PC-9 (cell line): ENCODE data around the gene AKR1E2. TPM values are rescaled to one million over a fixed set of nuclear protein-coding genes. Genes with fewer than 3 reads are reported as not detected.

ENCODE experiments used
- BruUV-seq: library from RNA; stranded (reverse); fragments of 400-500 nt; replicated peaks from 2 replicates; lab custom pipeline; 2021; lab: Mats Ljungman, UMichigan
- CTCF ChIA-PET: fragments of 300-600 bp; sonication (Branson Sonifier 250); formaldehyde crosslinking; loops from one replicate; lab custom pipeline; 2022; ENCODE audit warnings: antibody characterized with exemption; lab: Charles Lee
- POLR2A ChIA-PET: fragments of 300-600 bp; sonication (Branson Sonifier 250); formaldehyde crosslinking; loops from one replicate; lab custom pipeline; 2022; ENCODE audit warnings: antibody characterized with exemption; ENCODE audit not compliant: unreplicated experiment; lab: Charles Lee
- DNase-seq, 2 experiments: peaks; one replicate each; pipeline versions ENCODE4 v3.0.0 to v3.0.0-alpha.2; 2015 to 2022; ENCODE audit warnings: mixed read lengths in 1 of 2
- H2AFZ ChIP-seq: fragments of 200-600 bp; sonication (generic); 2 replicates; pipeline ENCODE4 v1.8.1; 2017; ENCODE audit warnings: antibody characterized with exemption
- H3F3A ChIP-seq: fragments of 200-600 bp; sonication (generic); 2 replicates; pipeline ENCODE4 v1.8.1; 2017; ENCODE audit warnings: antibody characterized with exemption, mild to moderate bottlenecking, low read depth; ENCODE audit not compliant: insufficient read depth
- H3K27ac ChIP-seq: fragments of 200-600 bp; sonication (generic); 2 replicates; pipeline ENCODE4 v1.6.1; 2016; ENCODE audit warnings: mixed run types
- H3K27me3 ChIP-seq: fragments of 200-600 bp; sonication (generic); 2 replicates; pipeline ENCODE4 v1.6.1; 2016; ENCODE audit warnings: low read depth, mixed run types; ENCODE audit not compliant: insufficient read depth
- H3K36me3 ChIP-seq: fragments of 200-600 bp; sonication (generic); 2 replicates; pipeline ENCODE4 v1.6.1; 2016; ENCODE audit warnings: low read depth, mixed run types
- H3K4me1 ChIP-seq: fragments of 200-600 bp; sonication (generic); replicated peaks from 2 replicates; pipeline ENCODE4 v1.6.1; 2016; ENCODE audit warnings: mixed run types; ENCODE audit not compliant: insufficient read depth
- H3K4me2 ChIP-seq: fragments of 200-600 bp; sonication (generic); 2 replicates; pipeline ENCODE4 v1.6.1; 2017; ENCODE audit warnings: mixed run types
- H3K4me3 ChIP-seq: fragments of 200-600 bp; sonication (generic); 2 replicates; pipeline ENCODE4 v1.6.1; 2016; ENCODE audit warnings: mixed run types
- H3K79me2 ChIP-seq: fragments of 200-600 bp; sonication (generic); 2 replicates; pipeline ENCODE4 v1.6.1; 2017; ENCODE audit warnings: low read depth, mixed run types
- H3K9me2 ChIP-seq: fragments of 200-600 bp; sonication (generic); 2 replicates; pipeline ENCODE4 v1.8.1; 2017; ENCODE audit warnings: mild to moderate bottlenecking; ENCODE audit not compliant: insufficient read depth
- H3K9me3 ChIP-seq: fragments of 200-600 bp; sonication (generic); 2 replicates; pipeline ENCODE4 v1.8.1; 2016; ENCODE audit warnings: low read depth; ENCODE audit not compliant: insufficient read depth
- H4K20me1 ChIP-seq: fragments of 200-600 bp; sonication (generic); 2 replicates; pipeline ENCODE4 v1.8.1; 2017; ENCODE audit not compliant: insufficient read depth
- EZH2 ChIP-seq: fragments of 200-600 bp; sonication (generic); IDR thresholded peaks from 2 replicates; pipeline ENCODE4 v1.8.0; 2017; ENCODE audit warnings: antibody characterized with exemption, low read depth
- intact Hi-C: fragments of 100-400 bp; cut with micrococcal nuclease; formaldehyde crosslinking; loops from one replicate; pipeline ENCODE4 v1.10.0; 2022; ENCODE audit not compliant: unreplicated experiment
- total RNA-seq: library from RNA; stranded (reverse); gene quantifications from 2 replicates; pipeline ENCODE4 v1.2.3, GENCODE V29; 2021
- TF ChIP-seq, protein P1 (sequence below): fragments of 200-600 bp; sonication (generic); conservative IDR thresholded peaks from 2 replicates; pipeline ENCODE4 v1.6.1; 2017; ENCODE audit warnings: mixed run types, antibody characterized with exemption, mild to moderate bottlenecking, moderate library complexity

Gene AKR1E2
- total RNA-seq, 1 experiment from 2014 or later = 1.9 TPM

DNA sequence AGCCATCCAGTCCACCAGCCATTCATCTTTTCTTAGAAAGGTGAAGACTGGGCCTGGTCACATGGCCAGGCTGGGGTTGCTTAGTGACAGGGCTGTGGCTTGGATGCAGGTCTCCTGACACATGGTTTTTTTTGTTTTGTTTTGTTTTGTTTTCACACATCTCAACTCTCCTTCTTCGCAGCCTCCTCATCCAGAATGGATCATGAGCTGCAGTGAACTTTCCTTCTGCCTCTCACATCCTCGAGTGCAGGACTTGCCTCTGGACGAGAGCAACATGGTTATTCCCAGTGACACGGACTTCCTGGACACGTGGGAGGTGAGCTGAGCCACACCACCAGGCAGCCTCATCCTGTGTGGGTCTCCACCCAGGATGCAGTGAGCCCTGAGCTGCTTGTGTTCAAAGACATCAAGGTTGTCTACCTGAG is 9.5 kb downstream of the AKR1E2 start:
- Histone ChIP-seq H3K4me3 (no peak overlapping the region), H4K20me1 (no peaks in the 10 kb centered on the region), H3K9me3 (no peaks in the 10 kb centered on the region), H3K9me2 (no peaks in the 10 kb centered on the region), H3K4me1 (no peaks in the 10 kb centered on the region), H2AFZ (no peak overlapping the region), H3F3A (no peaks in the 10 kb centered on the region), H3K27me3 (no peaks in the 10 kb centered on the region), H3K4me2 (no peak overlapping the region), H3K27ac (no peak overlapping the region), H3K79me2 (no peaks in the 10 kb centered on the region), H3K36me3 (no peaks in the 10 kb centered on the region)
- CTCF ChIA-PET = interaction anchor here (0.7 kb wide), 1 partner anchor 110 kb away, joined by 3 read pairs; no protein-coding TSS in a partner anchor
- POLR2A ChIA-PET = no interaction called here
- no TSS peak for BruUV-seq
- DNase-seq = no peak
- intact Hi-C loops = no loop called here
- no peak for TF ChIP-seq EZH2
- TF ChIP-seq, protein P1, sequence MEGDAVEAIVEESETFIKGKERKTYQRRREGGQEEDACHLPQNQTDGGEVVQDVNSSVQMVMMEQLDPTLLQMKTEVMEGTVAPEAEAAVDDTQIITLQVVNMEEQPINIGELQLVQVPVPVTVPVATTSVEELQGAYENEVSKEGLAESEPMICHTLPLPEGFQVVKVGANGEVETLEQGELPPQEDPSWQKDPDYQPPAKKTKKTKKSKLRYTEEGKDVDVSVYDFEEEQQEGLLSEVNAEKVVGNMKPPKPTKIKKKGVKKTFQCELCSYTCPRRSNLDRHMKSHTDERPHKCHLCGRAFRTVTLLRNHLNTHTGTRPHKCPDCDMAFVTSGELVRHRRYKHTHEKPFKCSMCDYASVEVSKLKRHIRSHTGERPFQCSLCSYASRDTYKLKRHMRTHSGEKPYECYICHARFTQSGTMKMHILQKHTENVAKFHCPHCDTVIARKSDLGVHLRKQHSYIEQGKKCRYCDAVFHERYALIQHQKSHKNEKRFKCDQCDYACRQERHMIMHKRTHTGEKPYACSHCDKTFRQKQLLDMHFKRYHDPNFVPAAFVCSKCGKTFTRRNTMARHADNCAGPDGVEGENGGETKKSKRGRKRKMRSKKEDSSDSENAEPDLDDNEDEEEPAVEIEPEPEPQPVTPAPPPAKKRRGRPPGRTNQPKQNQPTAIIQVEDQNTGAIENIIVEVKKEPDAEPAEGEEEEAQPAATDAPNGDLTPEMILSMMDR = no peak

DNA sequence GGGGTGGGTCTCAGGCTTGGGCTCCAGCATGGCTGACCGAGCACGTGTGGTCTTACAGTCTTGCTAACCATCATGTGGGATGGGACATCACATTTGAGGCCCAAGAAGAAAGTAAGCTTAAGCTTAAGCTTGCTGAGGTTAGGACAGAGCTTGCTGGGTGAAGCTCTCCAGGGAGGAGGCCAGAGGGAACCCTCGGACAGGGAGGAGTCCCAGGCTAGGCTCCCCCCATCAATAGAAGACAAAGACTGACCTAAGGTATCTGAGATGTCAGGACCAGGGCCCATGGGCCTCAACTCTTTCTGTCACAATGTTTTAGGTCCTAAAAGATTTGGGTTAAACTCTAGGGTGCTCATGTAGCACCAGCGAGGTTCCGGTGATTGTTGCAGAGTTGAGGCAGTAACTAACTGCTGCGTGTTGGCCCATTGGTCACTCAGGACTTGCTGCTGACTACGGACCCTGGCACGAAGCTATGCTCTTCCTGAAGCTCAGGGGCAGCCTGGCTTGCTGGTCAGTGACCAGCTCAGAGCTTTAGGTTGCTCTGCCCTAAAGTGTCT is 10.5 kb downstream of the AKR1E2 start:
- no peak for DNase-seq
- no peaks in the 10 kb centered on the region for H3K4me1 ChIP-seq
- no peak overlapping the region for H3K27ac ChIP-seq
- intact Hi-C loops = no loop called here
- ChIA-PET CTCF (no interaction called here), POLR2A (no interaction called here)
- H3F3A ChIP-seq = no peaks in the 10 kb centered on the region
- no peaks in the 10 kb centered on the region for H3K9me3 ChIP-seq
- H2AFZ ChIP-seq = no peak overlapping the region
- no peak overlapping the region for H3K4me3 ChIP-seq
- BruUV-seq = no TSS peak
- no peaks in the 10 kb centered on the region for H4K20me1 ChIP-seq
- H3K9me2 ChIP-seq = no peaks in the 10 kb centered on the region
- H3K79me2 ChIP-seq = no peaks in the 10 kb centered on the region
- H3K27me3 ChIP-seq = no peaks in the 10 kb centered on the region
- TF ChIP-seq EZH2 = no peak
- H3K36me3 ChIP-seq = no peaks in the 10 kb centered on the region
- H3K4me2 ChIP-seq = no peak overlapping the region

DNA sequence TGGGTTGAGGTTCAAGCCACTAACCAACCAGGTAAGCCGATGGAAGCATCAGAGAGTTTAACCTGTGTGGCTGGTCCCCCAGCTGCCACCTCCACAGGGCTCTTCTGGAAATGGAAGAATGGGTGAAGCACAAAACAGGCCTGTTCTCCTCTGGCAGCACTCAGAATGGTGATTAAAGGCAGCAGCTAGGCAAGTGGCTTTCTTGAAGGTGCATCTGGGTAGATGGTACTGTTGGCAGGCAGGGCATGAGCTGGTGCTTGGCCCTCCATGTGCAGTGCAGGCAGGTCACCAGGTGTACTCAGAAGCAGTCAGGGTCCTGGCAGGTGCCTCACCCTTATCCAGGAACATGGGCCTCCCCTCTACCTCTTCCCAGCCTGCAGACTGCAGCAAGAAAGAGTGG is 11.5 kb downstream of the AKR1E2 start:
- intact Hi-C loops = no loop called here
- POLR2A ChIA-PET = no interaction called here

DNA sequence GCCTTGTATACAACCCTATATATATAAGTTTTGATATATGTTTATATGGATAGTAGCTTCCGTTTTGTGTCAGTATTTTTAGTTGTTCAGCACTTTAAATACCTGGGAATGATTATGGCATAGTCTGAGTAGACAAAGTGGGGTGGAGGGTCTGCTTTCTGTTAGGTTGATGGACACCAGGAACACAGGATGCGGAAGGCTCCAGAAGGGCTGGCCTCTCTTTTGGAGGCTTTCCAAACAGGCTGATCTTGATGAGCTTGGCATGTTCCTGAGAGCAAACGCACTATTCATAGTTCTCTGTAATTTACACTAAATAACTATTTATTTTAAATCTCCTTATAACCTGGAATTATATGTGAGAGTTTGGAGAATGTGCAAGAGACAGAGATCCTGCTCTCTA is 12.7 kb downstream of the AKR1E2 start:
- Histone ChIP-seq H4K20me1 (no peaks in the 10 kb centered on the region), H3K27ac (no peak overlapping the region), H3K9me3 (no peaks in the 10 kb centered on the region), H3K79me2 (no peaks in the 10 kb centered on the region), H3K4me2 (no peak overlapping the region), H3K27me3 (no peaks in the 10 kb centered on the region), H3K4me3 (no peak overlapping the region), H3K4me1 (no peaks in the 10 kb centered on the region), H2AFZ (no peak overlapping the region), H3F3A (no peaks in the 10 kb centered on the region), H3K9me2 (no peaks in the 10 kb centered on the region), H3K36me3 (no peaks in the 10 kb centered on the region)
- intact Hi-C loops = no loop called here
- no TSS peak for BruUV-seq
- ChIA-PET POLR2A (interaction anchor here (0.6 kb wide), 1 partner anchor 15 kb away, joined by 3 read pairs; no protein-coding TSS in a partner anchor), CTCF (interaction anchor here (0.6 kb wide), 1 partner anchor 27 kb away, joined by 5 read pairs; no protein-coding TSS in a partner anchor)
- no peak for DNase-seq
- TF ChIP-seq, protein P1 = no peak
- TF ChIP-seq EZH2 = no peak

More for the DNA sequence above, 11.5 kb downstream of the AKR1E2 start:
- TF ChIP-seq EZH2 = no peak
- no peaks in the 10 kb centered on the region for H3K79me2 ChIP-seq
- H3F3A ChIP-seq = no peaks in the 10 kb centered on the region
- H3K27me3 ChIP-seq = no peaks in the 10 kb centered on the region
- H3K4me1 ChIP-seq = no peaks in the 10 kb centered on the region
- no peaks in the 10 kb centered on the region for H3K9me3 ChIP-seq
- CTCF ChIA-PET = no interaction called here
- H3K27ac ChIP-seq = no peak overlapping the region
- no peak overlapping the region for H3K4me2 ChIP-seq
- no peaks in the 10 kb centered on the region for H4K20me1 ChIP-seq
- no peak overlapping the region for H3K4me3 ChIP-seq
- no TSS peak for BruUV-seq
- no peaks in the 10 kb centered on the region for H3K36me3 ChIP-seq
- no peak overlapping the region for H2AFZ ChIP-seq
- H3K9me2 ChIP-seq = no peaks in the 10 kb centered on the region
- no peak for DNase-seq
